ENCODE measurements around the gene USP30.

The USP30 gene

DNA sequence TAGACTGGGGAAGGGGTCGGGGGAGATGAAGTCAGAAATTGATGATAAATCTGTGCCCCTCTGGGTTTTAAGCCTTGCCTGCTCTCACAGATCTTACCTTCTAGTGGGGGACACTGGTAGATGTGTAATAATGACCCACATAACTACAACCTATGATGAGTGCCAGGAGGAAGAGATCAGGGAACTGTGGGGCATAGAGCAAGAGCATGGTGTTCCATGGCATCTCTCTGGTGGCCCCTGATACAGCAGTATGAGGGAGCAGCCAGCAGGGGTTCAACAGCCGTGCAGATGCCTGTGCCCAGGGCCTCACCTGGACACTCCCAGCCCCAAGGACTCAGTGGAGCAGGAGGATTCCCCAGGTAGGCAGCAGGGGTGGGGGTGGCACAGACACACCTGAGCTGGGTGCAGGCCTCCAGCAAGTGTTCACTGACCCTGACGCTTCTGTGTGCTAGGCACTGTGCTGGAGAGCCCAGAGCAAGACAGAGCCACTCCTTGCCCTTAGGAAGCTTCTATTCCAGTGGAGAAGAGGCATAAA lies 69.0 kb downstream of the USP30 start:
- TF ChIP-seq, protein P1, sequence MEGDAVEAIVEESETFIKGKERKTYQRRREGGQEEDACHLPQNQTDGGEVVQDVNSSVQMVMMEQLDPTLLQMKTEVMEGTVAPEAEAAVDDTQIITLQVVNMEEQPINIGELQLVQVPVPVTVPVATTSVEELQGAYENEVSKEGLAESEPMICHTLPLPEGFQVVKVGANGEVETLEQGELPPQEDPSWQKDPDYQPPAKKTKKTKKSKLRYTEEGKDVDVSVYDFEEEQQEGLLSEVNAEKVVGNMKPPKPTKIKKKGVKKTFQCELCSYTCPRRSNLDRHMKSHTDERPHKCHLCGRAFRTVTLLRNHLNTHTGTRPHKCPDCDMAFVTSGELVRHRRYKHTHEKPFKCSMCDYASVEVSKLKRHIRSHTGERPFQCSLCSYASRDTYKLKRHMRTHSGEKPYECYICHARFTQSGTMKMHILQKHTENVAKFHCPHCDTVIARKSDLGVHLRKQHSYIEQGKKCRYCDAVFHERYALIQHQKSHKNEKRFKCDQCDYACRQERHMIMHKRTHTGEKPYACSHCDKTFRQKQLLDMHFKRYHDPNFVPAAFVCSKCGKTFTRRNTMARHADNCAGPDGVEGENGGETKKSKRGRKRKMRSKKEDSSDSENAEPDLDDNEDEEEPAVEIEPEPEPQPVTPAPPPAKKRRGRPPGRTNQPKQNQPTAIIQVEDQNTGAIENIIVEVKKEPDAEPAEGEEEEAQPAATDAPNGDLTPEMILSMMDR (IDR thresholded peaks at IDR 0.05; ENCODE audit: low read depth, low read length): no peak
- H3K4me3 ChIP-seq (replicated peaks in 1 of 2; ENCODE audit: low read depth in 2 of 2, low read length in 2 of 2): no peak overlapping the region
- no peak for DNase-seq (ENCODE audit: low read depth in 2 of 2)

DNA sequence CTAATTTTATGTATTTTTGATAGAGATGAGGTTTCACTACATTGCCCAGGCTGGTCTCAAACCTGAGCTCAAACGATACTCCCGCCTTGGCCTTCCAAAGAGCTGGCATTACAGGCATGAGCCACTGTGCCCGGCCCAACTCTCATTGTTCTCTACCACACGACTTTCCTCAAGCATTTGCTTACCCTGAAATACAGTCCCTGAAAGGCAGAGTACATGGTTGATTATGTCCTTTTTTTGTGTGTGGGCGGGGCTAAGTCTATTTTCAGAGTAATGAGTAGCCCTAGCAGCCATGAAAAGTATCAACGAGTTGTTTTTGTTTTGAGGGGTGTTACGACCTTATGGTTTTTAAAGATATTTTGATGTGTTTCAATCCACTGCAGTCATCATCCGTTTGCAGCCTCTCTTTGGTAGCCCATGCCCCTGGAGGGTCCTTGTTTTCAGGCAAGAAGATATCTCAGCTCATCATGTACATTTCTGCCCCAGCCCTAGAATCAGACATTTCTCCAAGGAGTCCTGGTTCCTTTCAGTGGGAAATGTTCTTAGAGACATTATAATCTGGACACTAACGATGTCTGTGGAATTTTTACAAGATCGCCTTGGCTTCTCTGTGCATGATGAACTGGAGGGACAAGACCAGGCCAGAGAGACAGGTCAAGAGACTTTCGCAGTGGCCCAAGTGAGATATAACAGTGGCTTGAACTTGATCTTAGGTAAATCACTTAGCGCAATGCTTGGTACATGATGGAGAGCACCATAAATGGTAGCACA lies 72.7 kb downstream of the USP30 start:
- H3K4me3 ChIP-seq (replicated peaks in 1 of 2; ENCODE audit: low read depth in 2 of 2, low read length in 2 of 2): no peak overlapping the region

DNA sequence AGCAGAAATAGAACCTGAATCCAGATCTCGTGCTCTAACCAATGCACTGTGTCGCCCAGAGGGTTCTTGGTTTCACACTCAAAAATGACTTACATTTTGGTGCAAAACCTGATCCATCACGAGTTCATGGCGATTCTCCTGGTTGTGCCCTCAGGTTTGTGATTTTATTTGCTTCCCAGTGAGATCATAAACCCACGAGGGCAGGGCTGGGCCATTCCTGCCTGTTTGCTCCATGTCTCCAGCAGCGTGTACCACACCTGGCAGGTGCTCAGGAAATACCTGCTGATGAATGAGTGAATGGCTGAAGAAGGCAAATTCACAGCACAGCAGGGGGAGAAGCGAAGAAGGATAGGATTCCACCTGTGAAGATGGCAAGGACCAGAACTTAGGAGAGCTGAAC lies 73.4 kb downstream of the USP30 start:
- H3K4me3 ChIP-seq (replicated peaks in 1 of 2; ENCODE audit: low read depth in 2 of 2, low read length in 2 of 2): no peak overlapping the region
- TF ChIP-seq, protein P1 (IDR thresholded peaks at IDR 0.05; ENCODE audit: low read depth, low read length): no peak
- no peak for DNase-seq (ENCODE audit: low read depth in 2 of 2)

More for the DNA sequence above, 72.7 kb downstream of the USP30 start:
- TF ChIP-seq, protein P1 (IDR thresholded peaks at IDR 0.05; ENCODE audit: low read depth, low read length): no peak
- DNase-seq (ENCODE audit: low read depth in 2 of 2): no peak

DNA sequence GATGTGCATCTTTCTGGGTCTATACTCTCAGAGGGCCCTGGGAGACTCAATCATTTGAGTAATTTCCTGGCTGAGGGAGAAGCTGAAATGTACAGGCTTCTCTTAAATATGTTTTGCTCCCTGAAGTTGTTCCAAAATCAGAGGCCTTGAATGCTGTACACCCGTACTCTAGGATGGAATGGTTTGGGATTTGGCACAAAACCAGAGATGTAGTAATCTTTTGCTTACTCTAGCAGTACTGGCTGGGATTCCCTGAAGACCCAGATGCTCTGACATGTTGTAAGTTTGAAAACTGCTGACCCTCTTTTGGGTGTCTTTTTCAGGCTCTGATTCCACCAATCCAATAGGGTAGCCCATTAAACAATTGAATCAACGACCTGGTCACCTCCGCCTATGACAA lies 74.4 kb downstream of the USP30 start:
- H3K4me3 ChIP-seq (replicated peaks in 1 of 2; ENCODE audit: low read depth in 2 of 2, low read length in 2 of 2): no peak overlapping the region
- peak in 1 of 2 donors; percentile 77 for DNase-seq (ENCODE audit: low read depth in 2 of 2)
- TF ChIP-seq, protein P1 (IDR thresholded peaks at IDR 0.05; ENCODE audit: low read depth, low read length): no peak

DNA sequence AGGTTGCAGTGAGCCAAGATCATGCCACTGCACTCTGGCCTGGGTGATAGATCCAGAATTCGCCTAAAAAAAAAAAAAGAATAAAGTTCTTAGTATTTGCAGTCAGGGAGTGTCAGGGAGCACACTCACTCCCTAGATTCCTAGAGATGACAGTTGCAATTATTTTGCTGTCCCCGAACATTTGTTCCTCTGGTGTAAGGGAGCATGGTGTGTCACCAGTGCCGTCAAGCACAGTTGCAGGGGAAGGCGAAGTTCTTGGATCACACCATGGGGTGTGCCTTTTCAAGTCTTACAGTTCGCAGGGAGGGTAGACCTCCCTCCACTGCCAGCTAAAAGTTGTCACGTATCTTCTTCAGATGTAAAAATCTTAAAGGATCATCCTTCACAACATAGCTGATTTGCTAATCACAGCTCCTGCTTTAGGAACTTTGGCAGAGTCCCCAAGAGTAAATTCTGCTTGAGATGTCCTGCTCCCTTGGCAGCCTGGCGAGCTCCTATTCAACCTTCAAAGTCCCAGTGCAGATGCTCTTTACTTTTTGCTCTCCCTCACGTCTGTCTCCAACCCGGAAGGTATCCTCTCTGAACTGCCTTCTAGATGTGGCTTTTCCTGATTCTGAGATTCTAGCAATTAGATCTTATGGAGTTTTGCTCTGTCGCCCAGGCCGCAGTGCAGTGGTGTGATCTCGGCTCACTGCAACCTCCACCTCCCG lies 75.3 kb downstream of the USP30 start:
- TF ChIP-seq, protein P1 (IDR thresholded peaks at IDR 0.05; ENCODE audit: low read depth, low read length): no peak
- DNase-seq (ENCODE audit: low read depth in 2 of 2): no peak
- no peak overlapping the region for H3K4me3 ChIP-seq (replicated peaks in 1 of 2; ENCODE audit: low read depth in 2 of 2, low read length in 2 of 2)

DNA sequence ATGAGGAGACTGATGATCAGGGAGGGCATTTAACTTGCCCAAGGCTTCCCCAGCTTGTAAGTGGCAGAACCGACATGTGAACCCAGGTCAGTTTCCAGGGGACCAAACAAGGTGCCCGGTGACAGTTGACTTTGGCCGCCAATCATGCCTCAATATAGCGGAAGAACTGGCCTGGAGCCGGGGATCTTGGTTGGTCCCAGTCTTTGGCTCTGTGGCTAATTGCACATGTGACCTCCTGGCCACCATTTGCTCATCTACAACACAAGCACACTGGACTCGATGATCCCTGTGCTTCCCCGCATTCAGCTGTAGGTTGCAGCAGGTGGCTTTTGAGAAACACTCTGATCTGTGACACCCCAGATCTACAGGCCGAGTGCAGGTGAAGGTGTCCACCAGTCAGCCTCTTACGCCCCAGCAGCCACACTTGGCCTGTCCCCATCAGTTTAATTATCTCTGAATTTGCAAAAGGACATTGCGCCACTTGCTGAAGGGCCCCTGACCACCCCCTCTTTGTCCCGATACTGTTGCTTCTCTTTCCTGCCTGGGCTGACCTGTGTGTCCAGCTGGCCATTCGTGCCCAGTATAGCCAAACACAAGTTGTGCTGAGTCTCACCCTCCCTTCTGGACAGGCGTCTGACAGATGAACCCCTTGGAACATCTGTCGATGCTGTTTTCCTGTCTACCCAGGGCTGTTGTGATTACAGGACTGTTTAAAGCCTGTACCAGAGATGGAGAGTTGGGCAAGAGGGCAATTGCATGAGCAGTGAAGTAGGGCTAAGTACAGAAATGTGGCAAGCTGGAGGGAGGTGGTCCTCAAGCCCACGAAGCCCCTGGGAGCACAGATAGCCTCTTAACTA lies 78.1 kb downstream of the USP30 start:
- TF ChIP-seq, protein P1 (IDR thresholded peaks at IDR 0.05; ENCODE audit: low read depth, low read length): no peak
- no peak overlapping the region for H3K4me3 ChIP-seq (replicated peaks in 1 of 2; ENCODE audit: low read depth in 2 of 2, low read length in 2 of 2)
- DNase-seq (ENCODE audit: low read depth in 2 of 2): no peak
